HG03095 (cell line): ENCODE data around the gene DNER.
A peak's percentile ranks its signal among the peaks of the same experiment; 100 is the strongest.
"Not testable (repeated sequence)": the region's sequence is repeated elsewhere in the genome, so short reads cannot be mapped to it uniquely, and the experiment has no call there.

Experiments
- ATAC-seq: cut with Tn5 transposase; IDR thresholded peaks from one replicate; pipeline ENCODE4 v1.9.1; 2021; ENCODE audit warnings: moderate library complexity; ENCODE audit not compliant: unreplicated experiment

The DNER gene

DNA sequence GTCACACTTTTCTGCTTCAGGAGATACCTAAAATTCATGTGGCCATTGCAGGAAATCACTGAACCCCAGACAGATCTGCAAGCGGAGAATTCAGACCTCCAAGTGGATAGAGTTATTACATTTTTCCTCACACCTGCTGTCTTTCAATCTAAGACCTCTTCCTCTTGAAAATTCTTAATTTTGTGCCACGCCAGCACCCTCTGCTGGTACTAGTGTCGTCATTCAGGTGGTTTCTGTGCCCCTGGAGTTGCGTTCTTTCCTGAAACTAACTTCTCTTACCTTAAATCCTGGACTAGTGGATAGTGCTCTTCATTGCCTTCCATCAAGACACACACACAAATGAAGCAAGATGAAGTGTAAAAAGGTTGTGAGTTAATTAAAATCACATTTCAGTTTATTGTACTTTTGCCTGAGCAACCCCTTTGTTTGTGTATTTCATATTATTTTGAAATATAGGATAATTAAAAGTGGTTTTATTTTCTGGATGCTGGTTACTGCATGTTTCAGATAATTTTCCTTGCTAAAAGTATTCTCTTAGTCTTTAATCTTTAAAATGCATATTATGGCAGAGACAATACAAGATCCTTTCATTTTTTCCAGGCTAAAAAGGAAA lies 1.6 kb upstream of the DNER start:
- no peak for ATAC-seq

DNA sequence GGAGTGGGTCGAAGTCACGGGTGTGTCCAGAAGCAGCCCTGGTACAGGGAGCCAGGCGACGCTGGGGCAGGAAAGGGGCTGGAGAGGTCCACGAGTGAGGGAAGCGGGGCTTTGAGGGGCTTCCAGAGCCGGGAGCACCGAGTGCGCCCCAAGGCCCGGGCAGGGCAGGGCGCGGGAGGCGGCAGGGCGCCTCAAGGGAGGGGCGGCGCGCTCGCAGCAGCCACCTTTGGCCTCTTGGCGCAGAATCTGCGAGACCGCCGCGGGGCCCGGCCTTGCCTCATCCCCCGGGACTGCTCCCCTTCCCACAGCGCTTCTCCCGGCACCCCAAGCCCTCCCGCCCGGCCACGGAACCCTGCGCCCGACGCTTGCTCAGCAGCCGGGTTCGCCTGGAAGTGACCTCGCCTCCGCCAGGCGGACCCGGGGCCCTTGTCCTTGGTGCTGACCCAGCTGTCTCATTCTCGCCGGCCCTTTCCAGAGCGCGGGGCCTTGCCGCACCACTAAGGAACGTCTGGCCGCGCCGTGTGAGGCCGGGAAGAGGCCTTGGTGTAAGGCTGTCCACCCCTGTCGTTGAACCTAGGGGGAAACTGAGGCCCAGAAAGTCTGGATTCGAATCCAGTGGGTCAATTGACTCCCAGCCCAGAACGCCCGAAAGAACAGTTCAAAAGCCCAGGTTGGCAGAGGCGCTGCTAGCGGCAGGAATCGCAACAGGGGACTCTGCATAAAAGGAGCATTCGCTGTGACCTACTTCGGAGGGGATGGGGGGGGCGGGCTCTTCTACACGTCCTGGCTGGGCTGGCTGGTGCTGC lies 584 bp upstream of the DNER start:
- peak; percentile 46 for ATAC-seq

DNA sequence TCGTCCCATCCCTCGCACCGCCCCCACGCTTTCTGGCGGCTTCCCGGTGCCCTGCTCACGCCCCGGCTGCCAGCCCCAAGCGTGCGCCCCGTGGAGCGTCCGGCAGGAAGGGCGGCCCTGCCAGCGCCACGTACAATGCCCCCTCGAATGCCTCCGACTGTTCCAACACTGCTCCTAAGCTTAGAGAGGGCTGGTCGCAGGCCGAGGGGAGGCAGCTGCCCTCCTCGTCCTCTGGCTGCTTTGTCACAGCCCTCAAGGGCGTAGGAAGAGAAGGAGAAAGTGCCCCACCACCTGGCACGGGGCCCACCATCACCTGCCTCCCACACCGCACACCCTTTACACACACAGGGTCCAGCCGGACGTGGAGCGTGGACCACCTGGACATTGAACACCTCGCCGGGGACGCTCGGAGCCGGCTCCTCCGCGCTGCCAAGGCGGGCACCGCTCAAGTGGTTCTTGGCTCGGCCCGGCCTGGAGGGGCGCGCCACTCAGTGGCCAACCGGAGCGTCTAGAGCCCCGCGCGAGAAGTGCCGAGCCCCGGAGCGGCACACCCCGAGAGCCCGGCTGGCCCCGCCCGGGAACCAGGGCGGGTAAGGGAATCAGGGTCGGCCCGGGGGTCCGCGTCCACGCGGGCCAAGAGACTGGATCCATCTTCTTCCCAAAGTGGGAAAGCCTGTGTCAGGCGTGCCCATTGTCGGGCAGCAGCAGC lies 830 bp downstream of the DNER start:
- no peak for ATAC-seq

DNA sequence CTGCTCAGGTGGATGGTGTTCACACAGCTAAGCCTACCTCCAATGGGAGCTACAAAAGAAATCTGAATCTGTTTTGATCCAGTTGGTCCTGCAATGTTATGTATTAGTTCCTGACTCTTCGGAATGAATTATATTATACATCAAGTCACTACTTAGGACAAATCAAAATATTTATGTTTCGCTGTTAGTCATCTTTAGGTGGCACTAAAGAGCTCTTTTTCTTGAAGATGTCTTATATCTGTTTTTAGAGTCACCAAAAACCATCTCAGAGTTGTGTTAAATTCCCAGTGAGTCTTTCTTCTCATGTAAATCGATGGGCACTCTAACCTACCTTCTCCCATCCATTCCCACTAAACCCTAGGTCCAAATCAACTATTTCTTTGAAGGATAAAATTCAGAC lies 2.2 kb downstream of the DNER start:
- no peak for ATAC-seq

DNA sequence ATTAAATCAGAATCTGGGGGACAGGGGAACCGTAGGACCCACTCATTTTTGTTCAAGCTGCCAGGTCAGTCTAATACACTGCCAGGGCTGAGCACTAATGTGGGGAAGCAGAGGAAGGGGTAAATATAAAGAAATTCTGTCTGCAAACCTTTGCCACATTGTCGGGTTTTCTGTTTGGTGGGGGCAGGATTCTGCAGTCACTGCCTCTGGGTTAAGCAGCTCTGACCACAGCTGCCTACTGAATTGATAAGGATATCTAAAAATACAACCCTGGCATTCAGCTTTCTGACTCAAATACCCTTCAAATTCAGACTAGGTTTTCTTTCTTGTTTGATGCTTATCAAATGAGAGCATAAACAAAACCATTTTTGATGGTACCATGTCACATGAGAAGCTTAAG lies 6.0 kb downstream of the DNER start:
- no peak for ATAC-seq

DNA sequence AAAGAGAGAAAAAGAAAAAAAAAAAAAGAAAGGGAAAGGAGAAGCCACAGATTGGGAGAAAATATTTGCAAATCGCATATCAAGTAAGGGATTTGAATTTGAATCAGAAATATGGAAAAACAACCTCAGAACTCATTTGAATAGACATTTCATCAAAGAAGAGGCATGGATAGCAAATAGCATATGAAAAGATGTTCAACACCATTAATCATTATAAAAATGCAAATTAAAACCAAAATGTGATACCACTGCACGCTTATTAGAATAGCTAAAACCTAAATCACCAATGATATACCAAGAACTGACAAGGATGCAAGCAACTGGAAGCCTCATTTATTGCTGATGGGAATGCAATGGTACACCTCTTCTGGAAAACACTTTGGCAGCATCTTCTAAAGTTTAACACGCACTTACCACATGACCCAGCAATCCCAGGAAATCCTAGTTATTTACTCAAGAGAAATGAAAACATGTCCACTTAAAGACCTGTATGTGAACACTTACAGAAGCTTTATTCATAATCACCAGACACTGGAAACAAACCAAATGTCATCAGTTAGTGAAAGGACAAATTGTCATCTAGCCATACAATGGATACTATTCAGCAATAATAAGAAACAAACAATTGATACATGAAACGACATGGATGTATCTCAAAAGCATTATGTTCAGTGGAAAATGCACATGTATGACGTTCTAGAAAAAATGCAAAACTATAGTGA lies 10.3 kb downstream of the DNER start:
- no peak for ATAC-seq

DNA sequence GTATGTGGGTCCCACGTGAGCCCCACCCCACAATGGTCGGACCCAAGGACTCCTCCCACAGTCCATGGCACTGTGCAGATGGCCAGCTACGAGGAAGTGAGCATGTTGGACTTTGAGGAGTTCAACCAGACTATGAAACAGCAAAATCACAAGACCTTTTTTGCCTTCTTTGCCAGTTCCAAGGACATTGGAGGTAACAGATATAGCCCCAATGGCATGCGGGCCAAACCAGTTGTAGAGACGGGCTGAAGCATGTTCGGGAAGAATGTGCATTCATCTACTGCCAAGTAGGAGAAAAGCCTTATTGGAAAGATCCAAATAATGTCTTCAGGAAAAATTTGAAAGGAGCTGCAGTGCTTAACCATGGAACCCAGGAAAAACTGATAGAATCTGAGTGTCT lies 12.6 kb downstream of the DNER start:
- ATAC-seq = no peak

DNA sequence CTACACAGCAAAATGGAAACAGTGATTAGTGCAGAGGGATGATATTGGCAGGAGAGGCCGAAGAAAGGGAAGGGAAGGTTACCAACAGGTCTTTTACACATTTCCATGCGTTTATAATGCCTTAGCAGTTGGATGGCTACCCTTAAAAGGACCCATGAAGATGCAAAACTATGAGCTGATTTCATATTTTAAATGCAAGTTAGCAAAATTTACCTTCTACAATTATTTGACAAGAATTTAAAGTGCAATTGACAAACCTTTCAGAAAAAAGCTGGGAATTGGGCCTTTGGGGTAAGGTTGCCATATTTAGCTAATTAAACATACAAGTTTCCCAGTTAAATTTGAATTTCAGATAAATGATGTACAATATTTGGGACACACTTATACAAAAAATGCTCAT lies 13.3 kb downstream of the DNER start:
- no peak for ATAC-seq

DNA sequence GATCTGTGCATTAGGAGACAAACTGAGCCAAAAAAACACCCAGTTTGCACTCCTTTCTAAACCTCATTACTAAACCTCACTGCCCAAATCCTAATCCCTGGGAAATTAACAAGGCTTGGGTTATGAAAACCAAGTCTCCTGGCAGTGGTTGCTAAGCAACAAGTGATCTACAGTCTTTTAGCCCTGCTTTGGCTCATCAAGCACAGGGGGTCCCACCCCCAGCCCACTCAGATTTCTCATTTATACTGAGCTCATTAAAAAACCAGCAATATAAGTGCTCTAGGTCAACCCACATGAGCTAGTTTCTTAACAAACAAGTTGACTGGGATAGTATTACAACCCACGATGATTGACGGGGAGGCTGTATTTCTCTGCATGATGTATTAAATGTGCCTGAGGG lies 18.4 kb downstream of the DNER start:
- no peak for ATAC-seq

DNA sequence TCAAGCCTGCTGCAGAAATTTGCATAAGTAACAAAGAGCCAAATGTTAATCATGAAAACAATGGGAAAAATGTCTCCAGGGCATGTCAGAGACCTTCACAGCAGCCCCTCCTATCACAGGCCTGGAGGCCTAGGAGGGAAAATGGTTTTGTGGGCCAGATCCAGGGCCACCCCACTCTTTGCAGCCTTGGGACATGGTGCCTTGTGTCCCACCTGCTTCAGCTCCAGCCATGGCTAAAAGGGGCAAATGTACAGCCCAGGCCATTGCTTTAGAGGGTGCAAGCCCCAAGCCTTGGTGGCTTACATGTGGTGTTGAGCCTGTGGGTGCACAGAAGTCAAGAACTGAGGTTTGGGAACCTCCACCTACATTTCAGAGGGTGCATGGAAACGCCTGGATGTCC lies 20.5 kb downstream of the DNER start:
- ATAC-seq = not testable (repeated sequence)

DNA sequence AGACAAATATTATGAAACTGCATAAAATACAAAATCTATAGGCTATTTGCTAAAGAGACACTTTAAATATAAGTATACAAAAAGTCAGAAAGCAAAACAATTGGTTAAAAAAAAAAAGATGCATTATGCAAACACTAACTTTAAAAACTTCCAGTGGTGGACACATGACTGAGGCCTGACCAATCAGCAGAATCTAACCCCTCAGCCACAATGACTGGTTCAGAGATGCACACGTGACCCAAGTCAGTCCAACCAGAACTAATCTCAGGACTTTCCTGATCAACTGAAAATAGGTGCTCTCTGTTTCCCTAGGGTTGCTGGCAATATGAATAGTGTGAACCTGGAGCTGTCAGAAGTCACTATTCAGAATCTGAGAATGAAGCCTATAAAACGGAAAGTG lies 22.7 kb downstream of the DNER start:
- no peak for ATAC-seq

DNA sequence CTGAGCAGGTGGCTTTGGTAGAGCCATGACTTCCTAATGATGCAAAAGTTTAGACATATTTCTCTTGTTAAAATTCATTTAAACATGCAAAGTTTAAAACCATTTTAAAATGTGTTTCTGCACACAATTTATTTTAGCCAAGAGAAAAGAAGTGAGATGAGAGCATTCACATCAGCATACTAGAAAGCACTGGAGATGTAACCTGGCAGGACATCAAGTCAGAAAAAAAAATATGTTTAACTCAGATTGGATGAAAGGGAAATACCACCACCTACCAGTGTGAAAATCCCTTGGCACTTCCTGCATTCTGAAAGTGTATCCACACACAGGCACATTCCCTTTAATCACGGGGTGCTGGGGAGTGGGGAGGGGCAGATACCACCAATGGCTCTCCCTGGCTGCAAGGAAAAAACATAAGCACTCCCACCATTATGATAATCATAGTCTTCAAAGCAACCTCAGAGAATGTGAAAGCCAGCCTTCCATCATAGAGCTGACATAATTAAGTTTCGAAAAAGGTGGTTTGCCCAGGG lies 25.0 kb downstream of the DNER start:
- ATAC-seq = no peak

DNA sequence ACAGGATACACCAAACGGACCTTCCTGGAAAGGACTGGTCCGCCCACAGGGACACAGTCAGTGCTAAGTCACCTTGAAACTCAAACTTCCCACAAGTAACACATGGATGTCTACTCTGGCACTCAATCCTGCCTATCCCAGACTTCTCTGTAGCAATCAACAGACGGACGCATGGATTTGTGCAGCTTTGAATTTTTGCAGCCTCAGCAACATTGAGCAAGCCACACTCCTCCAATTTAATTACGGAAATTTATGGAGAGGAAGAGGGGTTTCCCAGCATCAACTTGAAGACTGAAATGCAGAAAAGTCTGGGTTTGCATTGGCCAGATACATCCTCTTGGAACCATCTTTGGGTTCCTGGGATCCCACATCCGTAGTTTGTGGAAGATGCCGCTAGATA lies 26.2 kb downstream of the DNER start:
- ATAC-seq = no peak

DNA sequence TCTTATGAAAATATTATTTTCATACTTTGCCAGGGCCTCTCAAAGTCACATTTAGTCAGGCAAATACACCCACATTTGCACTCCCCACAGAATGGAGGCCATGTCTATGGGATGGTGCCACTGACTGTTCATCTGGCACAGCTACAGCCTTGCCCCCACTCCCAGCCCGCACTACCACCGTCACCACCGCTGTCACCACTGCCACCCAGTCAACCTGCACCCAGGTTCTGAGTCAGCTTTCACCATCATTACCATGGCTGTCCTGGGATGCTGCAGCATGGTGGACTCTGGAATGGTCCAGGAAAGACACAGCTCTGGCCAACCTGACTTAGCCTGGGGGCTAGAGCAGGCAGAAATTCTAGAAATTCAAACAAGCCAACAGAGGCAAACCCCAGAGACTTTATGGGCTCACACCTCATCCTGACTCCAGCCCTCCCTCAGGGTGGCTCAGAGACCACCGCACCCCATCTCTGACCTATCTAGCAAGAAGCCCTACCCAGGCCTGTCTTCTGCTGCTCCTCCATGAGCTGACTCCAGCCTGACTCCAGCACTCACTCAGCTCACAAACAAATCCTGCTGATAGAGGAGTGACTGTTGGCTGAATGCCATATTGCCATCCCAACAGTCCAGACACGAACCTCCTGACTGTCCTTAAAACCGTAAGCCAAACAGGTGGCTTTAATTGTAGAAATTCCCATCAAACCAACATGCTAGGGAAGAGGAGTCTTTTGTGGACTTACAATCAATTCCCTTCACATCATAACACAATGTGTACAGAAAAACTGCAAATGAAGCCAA lies 28.0 kb downstream of the DNER start:
- no peak for ATAC-seq

DNA sequence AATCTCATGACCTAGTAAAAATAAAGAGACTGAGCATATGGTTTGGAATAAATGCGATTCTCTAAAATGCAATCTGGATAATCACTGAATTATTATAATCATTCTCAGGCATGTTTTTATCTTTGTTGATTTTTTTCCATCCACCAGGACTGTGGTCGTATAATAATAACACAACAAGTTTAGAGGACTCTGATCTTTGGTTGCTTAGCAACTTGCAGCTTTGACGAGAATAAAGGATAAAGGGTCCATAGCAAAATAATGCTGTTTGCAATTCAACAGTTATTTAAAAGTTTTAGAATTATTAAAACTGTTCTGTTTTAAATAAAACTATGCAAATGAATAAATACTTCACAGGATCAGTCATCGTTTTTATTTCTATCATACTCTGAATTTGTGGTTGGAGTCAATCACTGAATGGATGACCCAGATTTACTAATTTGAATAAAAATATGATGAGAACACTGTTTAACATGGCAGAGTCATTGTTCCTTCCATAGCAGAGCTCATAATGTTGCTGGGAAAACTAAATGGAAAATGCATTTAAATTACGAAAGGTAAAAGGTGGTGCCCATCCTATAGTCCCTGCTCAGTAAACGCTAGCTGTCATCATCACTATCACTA lies 29.3 kb downstream of the DNER start:
- ATAC-seq = no peak

DNA sequence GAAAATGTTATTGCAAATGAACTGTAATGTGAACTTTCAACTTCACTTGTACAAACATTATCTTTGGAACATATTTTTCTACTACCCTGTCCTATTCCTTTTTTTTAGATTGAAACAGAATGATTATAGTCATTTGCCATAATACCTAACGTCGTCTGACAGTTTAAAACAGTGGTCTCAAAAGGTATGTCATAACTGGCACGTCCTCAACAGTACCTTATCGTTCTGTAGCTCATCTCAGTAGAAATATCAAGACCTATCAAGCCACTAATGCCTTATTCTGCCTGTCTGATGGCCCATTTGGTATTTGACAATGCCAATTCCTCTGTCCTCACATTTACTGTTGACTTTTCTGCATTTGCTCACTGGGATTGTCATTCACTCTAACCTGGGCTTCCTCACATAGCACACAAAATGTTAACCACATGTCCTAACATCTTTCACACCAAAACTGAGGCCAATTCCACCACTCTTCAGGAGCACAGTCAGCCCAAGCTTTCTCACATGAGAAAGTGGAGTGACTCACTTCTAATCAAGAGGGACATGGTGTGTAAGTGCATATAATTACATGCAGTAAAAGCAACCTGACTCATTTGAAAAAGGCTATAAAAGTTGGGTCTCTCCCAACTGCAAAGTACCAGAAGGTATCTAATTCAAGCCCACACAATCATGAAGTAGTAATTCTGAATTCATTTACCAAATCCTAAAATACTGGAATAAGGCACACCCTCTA lies 34.8 kb downstream of the DNER start:
- no peak for ATAC-seq

DNA sequence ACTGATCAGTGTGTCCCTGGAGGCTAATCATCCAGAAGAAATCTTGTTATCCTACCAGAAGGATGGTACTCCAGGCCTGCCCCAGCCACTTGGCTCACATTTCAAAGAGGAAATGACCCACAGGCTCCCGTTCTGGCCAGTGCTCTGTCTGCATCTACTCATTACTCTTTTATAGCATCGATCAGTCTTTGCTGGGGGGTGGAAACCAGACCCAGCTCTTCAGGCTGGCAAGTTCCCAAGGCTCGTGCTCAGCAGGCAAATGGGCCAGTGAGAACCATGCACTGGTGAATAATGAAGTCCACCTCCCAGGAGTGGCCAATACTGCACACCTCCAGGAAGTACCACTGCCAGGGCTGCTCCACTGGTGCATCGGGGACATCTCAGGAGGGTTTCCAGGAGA lies 38.8 kb downstream of the DNER start:
- no peak for ATAC-seq

DNA sequence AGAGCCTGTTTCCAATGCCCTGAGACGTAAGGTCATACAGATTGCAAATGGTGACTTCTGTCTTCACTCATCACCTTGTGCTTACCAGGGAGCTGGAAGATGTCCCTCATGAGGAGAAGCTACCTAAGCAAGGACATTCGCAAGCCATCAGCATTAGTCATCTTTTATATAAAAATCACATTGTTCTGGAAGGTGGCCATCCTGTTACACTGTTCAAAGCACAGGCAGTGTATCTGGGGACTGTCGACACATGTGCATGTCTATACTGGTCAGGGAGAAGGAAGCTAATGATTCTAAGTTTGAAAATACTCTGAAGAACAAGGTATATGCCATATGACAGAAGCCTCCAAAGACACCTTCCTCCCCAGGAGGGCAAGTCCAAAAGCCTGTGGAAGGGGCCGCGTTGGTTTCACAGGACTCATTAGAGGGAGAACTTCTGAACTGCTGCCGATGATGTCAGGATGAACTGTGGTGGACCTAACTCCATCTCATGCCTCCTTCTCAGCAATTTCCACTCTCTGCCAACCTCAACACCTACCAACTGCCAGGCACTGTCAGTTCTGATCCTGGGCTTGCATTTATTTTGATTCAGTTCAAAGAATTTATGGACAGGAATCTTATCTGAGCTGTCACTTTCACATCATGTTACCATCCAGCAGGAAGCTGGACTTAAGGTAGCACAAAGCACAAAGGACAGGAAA lies 39.4 kb downstream of the DNER start:
- ATAC-seq = no peak

DNA sequence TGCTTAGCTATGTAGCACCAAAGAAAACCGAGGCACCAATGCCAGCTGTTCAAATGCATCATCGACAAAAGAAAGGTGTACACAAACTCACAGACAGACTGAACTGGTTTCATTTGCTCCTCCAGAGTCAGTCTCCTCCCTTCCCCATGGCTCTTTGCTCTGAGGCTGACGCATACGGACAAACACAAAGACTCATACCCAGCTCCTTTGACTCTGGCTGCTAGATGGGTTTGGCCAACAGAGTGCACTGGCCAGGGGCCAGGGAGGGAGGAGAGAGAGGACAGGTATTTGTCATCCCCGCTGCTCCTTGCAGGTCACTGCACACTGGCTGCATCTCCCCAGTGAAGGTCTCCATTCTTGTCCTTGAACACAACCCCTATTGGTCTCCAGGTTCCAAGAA lies 40.7 kb downstream of the DNER start:
- ATAC-seq = no peak
